Esophagus squamous epithelium (tissue), 4 donors: ENCODE data around the gene TRAPPC3L.

Experiments
- CTCF ChIP-seq, 6 experiments: fragments of 450-650 bp in 4 of 6; fragments of 200-600 bp in 2 of 6; sonication (generic) in 2 of 6; IDR thresholded peaks; one replicate each; pipeline ENCODE4 v1.5.1; 2016 to 2019; ENCODE audit warnings: antibody characterized with exemption in 6 of 6, mild to moderate bottlenecking in 4 of 6, moderate library complexity in 4 of 6
- POLR2A ChIP-seq, 4 donors: fragments of 450-650 bp; IDR thresholded peaks; one replicate each; pipeline ENCODE4 v1.6.1; 2017; ENCODE audit warnings: antibody characterized with exemption in 4 of 4, mild to moderate bottlenecking in 4 of 4, moderate library complexity in 3 of 4

- TF ChIP-seq CTCF (IDR thresholded peaks at IDR 0.05), result no peak
- no peak for TF ChIP-seq POLR2A (IDR thresholded peaks at IDR 0.05)
Measured at GRCh38 chr6:116562614-116563013, 17.1 kb upstream of the TRAPPC3L start.
